ENCODE data around the gene INVS. TPM values are rescaled to one million over a fixed set of nuclear protein-coding genes. Genes with fewer than 3 reads are reported as not detected.

The INVS gene
- total and polyA plus RNA-seq, 2 of the 13 experiments (the other 11 are each of a cell fraction or from before 2014, with no cell fraction given), result 11.3 to 16.3 TPM

DNA sequence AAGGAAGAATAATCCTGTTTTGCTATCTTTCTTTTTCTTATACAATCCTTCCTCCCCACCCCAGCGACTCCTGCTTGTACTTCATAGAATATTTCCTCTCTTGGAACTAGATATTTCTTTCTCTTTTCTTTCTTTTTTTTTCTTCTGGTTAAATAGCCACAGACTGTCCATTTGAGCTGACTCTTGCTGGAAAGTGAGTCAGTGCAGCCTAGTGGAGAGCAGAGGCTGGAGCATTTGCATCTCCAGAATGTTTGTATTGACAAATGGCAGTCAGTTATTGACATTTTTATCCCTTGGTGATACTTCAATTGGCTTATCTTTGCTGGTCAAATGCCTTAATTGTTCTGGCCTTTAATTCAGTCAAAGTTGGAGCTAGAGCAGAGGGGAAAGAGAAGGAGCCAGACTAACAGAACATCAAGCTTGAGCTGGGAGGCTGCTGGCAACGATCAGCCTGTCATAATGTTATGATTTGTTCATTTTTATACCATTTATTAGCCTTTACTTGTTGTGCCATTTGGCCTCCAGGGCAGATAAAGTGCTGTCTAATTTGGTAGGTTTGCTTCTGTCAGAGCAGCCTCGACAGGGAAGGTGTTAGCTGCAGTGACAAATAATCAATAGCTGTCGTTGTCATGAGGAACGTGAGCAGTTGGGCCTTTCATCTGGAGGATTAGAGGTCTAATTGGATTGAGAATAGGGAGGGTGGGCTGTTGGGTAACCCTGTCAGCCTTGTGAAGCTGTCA, 69.0 kb downstream of the INVS start:
- Histone ChIP-seq H2AFZ (ENCODE audit: low read length) (no peak overlapping the region), H3K27me3 (ENCODE audit: control insufficient read depth in 1 of 2, insufficient read depth in 2 of 2, low read length in 2 of 2) (no peaks in the 10 kb centered on the region), H3K79me2 (ENCODE audit: insufficient read depth, low read length) (no peaks in the 10 kb centered on the region), H3K4me1 (ENCODE audit: insufficient read depth, low read length) (no peaks in the 10 kb centered on the region), H3K27ac (ENCODE audit: extremely low read length, insufficient read depth, low read length) (no peak overlapping the region), H3K36me3 (replicated peaks in 1 of 2; ENCODE audit: control insufficient read depth in 1 of 2, insufficient read depth in 2 of 2, low read length in 2 of 2) (no peaks in the 10 kb centered on the region), H3K9me3 (ENCODE audit: low read length) (no peaks in the 10 kb centered on the region), H3K4me2 (ENCODE audit: low read depth, low read length) (no peak overlapping the region), H3K9ac (ENCODE audit: insufficient read depth, low read depth, low read length) (no peak overlapping the region), H3K4me3 (replicated peaks in 1 of 3; ENCODE audit: insufficient read depth in 1 of 3, low read depth in 2 of 3, low read length in 3 of 3) (no peak overlapping the region), H4K20me1 (ENCODE audit: insufficient read depth, low read length) (no peaks in the 10 kb centered on the region)
- in situ Hi-C loops (cut with HindIII; ENCODE audit: extremely low pct_ligation_motif_present, low pct_unique_long_range_greater_than_20kb), result no loop called here
- intact Hi-C loops (cut with micrococcal nuclease; ENCODE audit: unreplicated experiment), result no loop called here
- ChIA-PET CTCF (ENCODE audit: low intra/inter-chr PET ratio, low total read pairs) (no interaction called here), POLR2A (no interaction called here)
- DNase-seq (ENCODE audit: low spot score), result no peak
- TF ChIP-seq ZNF83 (CRISPR knock-in tag; IDR thresholded peaks at IDR 0.05; ENCODE audit: borderline replicate concordance), result no peak
- no peak for TF ChIP-seq GATA4 (IDR thresholded peaks at IDR 0.05; ENCODE audit: borderline replicate concordance, low read depth)
- no peak for TF ChIP-seq ZNF549 (CRISPR knock-in tag; IDR thresholded peaks at IDR 0.05)
- no peak for TF ChIP-seq BRD4 (CRISPR knock-in tag; IDR thresholded peaks at IDR 0.05)
- TF ChIP-seq, protein P1, sequence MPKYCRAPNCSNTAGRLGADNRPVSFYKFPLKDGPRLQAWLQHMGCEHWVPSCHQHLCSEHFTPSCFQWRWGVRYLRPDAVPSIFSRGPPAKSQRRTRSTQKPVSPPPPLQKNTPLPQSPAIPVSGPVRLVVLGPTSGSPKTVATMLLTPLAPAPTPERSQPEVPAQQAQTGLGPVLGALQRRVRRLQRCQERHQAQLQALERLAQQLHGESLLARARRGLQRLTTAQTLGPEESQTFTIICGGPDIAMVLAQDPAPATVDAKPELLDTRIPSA (CRISPR knock-in tag; IDR thresholded peaks at IDR 0.05; ENCODE audit: borderline replicate concordance), result no peak
- TF ChIP-seq ZNF766 (CRISPR knock-in tag; IDR thresholded peaks at IDR 0.05; ENCODE audit: borderline replicate concordance), result no peak
- TF ChIP-seq SMARCE1 (IDR thresholded peaks at IDR 0.05; ENCODE audit: borderline replicate concordance), result no peak
- ATAC-seq, result no peak
- WGBS (ENCODE audit: low lambda C conversion rate), result 96% methylated on average over 5 of the region's 5 CpGs
- no TSS peak for BruUV-seq (replicated peaks)
- no peak for FAIRE-seq

GRCh38 chr9:100170085-100170484, 71.0 kb downstream of the INVS start:
- ChIA-PET CTCF (ENCODE audit: low intra/inter-chr PET ratio, low total read pairs) (no interaction called here), POLR2A (no interaction called here)
- Histone ChIP-seq H3K4me1 (ENCODE audit: insufficient read depth, low read length) (no peaks in the 10 kb centered on the region), H3K9ac (ENCODE audit: insufficient read depth, low read depth, low read length) (no peak overlapping the region), H3K79me2 (ENCODE audit: insufficient read depth, low read length) (no peaks in the 10 kb centered on the region), H3K36me3 (replicated peaks in 1 of 2; ENCODE audit: control insufficient read depth in 1 of 2, insufficient read depth in 2 of 2, low read length in 2 of 2) (no peaks in the 10 kb centered on the region), H3K9me3 (ENCODE audit: low read length) (no peaks in the 10 kb centered on the region), H3K4me3 (replicated peaks in 1 of 3; ENCODE audit: insufficient read depth in 1 of 3, low read depth in 2 of 3, low read length in 3 of 3) (no peak overlapping the region), H2AFZ (ENCODE audit: low read length) (no peak overlapping the region), H3K4me2 (ENCODE audit: low read depth, low read length) (no peak overlapping the region), H4K20me1 (ENCODE audit: insufficient read depth, low read length) (no peaks in the 10 kb centered on the region), H3K27ac (ENCODE audit: extremely low read length, insufficient read depth, low read length) (no peak overlapping the region), H3K27me3 (ENCODE audit: control insufficient read depth in 1 of 2, insufficient read depth in 2 of 2, low read length in 2 of 2) (no peaks in the 10 kb centered on the region)
- ATAC-seq, result no peak
- no TSS peak for BruUV-seq (replicated peaks)
- no peak for DNase-seq (ENCODE audit: low spot score)
- in situ Hi-C loops (cut with HindIII; ENCODE audit: extremely low pct_ligation_motif_present, low pct_unique_long_range_greater_than_20kb) (no loop called here), intact Hi-C loops (cut with micrococcal nuclease; ENCODE audit: unreplicated experiment) (no loop called here)
- no peak for FAIRE-seq
- TF ChIP-seq, protein P2, sequence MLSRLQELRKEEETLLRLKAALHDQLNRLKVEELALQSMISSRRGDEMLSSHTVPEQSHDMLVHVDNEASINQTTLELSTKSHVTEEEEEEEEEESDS (CRISPR knock-in tag; IDR thresholded peaks at IDR 0.05; ENCODE audit: borderline replicate concordance), result no peak
- TF ChIP-seq MXD1 (CRISPR knock-in tag; IDR thresholded peaks at IDR 0.05) (no peak), MYC (CRISPR knock-in tag; IDR thresholded peaks at IDR 0.05; ENCODE audit: borderline replicate concordance) (no peak), ZBTB3 (CRISPR knock-in tag; IDR thresholded peaks at IDR 0.05; ENCODE audit: borderline replicate concordance, low read depth) (no peak), ZNF251 (CRISPR knock-in tag; IDR thresholded peaks at IDR 0.05) (no peak)
- TF ChIP-seq, protein P3, sequence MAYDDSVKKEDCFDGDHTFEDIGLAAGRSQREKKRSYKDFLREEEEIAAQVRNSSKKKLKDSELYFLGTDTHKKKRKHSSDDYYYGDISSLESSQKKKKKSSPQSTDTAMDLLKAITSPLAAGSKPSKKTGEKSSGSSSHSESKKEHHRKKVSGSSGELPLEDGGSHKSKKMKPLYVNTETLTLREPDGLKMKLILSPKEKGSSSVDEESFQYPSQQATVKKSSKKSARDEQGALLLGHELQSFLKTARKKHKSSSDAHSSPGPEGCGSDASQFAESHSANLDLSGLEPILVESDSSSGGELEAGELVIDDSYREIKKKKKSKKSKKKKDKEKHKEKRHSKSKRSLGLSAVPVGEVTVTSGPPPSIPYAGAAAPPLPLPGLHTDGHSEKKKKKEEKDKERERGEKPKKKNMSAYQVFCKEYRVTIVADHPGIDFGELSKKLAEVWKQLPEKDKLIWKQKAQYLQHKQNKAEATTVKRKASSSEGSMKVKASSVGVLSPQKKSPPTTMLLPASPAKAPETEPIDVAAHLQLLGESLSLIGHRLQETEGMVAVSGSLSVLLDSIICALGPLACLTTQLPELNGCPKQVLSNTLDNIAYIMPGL (CRISPR knock-in tag; IDR thresholded peaks at IDR 0.05; ENCODE audit: borderline replicate concordance in 1 of 2, low read depth in 1 of 2), result no peak

All from HepG2 (cell line).